ENCODE measurements around the gene ZNF804A. TPM values are rescaled to one million over a fixed set of nuclear protein-coding genes. Genes with fewer than 3 reads are reported as not detected.

Gene ZNF804A
- total and polyA plus RNA-seq, 2 of the 8 experiments (the other 6 are each of a cell fraction or from before 2014, with no cell fraction given), result 0.02 TPM; not detected in 1

- no peak for TF ChIP-seq CHD7 (IDR thresholded peaks at IDR 0.05; ENCODE audit: insufficient replicate concordance, low read length)
- TF ChIP-seq RXRA (IDR thresholded peaks at IDR 0.05; ENCODE audit: insufficient read depth, low read depth, low read length), result no peak
- no peak for TF ChIP-seq GTF2F1 (IDR thresholded peaks at IDR 0.05; ENCODE audit: borderline replicate concordance, low read depth, low read length)
- no peak for TF ChIP-seq PHF8 (conservative IDR thresholded peaks at IDR 0.05; ENCODE audit: low read depth, low read length)
- TF ChIP-seq SAP30 (IDR thresholded peaks at IDR 0.05; ENCODE audit: insufficient read depth, insufficient replicate concordance, low read length), result no peak
- TF ChIP-seq HDAC6 (IDR thresholded peaks at IDR 0.05; ENCODE audit: low read depth, low read length), result no peak
- no peak for TF ChIP-seq CHD1 (IDR thresholded peaks at IDR 0.05; ENCODE audit: low read depth, low read length)
- TF ChIP-seq, protein P1, sequence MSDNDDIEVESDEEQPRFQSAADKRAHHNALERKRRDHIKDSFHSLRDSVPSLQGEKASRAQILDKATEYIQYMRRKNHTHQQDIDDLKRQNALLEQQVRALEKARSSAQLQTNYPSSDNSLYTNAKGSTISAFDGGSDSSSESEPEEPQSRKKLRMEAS (IDR thresholded peaks at IDR 0.05), result no peak
- no peak for TF ChIP-seq POU5F1 (IDR thresholded peaks at IDR 0.05; ENCODE audit: low read depth, low read length)
- TF ChIP-seq TAF1 (IDR thresholded peaks at IDR 0.05; ENCODE audit: low read depth, low read length), result no peak
- TF ChIP-seq KDM1A (IDR thresholded peaks at IDR 0.05; ENCODE audit: borderline replicate concordance, low read length), result no peak
- no peak for TF ChIP-seq EGR1 (IDR thresholded peaks at IDR 0.05; ENCODE audit: borderline replicate concordance, low read depth, low read length)
Observed at GRCh38 chr2:184729581-184729980, 131.3 kb downstream of the ZNF804A start (continued).

All from H1 (cell line).